ENCODE results near the gene IQSEC3. TPM values are rescaled to one million over a fixed set of nuclear protein-coding genes. Genes with fewer than 3 reads are reported as not detected.
A peak's percentile ranks its signal among the peaks of the same experiment; 100 is the strongest.
"Not testable (repeated sequence)": the region's sequence is repeated elsewhere in the genome, so short reads cannot be mapped to it uniquely, and the experiment has no call there.

IQSEC3 gene
- total RNA-seq, 1 experiment from 2014 or later = not detected

DNA sequence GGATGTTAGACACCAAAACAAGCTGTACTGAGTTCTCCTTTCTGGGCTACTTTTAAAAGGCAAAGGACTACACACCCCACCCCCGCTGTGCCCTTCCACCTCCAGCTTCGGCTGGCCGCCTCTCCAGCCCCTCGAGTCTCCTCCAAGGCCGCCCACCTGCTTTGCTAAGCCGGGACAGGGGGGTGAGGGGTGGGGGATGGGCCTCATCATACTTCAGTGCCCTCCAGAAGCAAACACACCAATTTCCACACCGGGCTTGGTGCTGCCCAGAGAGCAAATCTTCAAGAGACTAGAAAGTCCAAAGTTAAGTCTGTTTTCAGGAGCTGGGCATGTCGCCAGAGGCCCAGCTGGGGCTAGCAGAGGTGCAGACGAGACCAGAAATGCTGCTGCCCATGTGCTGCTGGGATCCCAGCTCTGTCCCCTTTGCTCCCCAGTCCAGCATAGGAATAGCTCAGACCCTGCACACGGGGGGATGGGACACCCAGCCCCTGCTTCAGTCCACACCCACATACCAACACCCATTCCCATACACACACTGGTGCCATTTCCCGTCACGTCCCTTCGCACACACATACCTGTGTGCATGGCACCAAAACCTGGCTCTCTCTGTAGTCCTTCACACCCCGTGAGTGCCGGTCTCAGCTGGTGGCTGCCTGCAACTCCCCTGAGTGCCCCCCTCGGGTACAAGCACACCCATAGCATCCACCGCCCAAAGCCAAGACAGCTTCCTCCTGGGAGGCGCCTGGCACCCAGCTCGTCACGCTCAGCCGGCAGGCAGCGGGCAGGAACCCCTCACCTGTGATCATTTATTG is 146.4 kb downstream of the IQSEC3 start:
- Histone ChIP-seq H3K9me3 (replicated peaks) (no peaks in the 10 kb centered on the region), H3K4me1 (replicated peaks) (no peaks in the 10 kb centered on the region), H3K27me3 (replicated peaks) (peaks cover 60% of the 10 kb centered on the region), H3K4me3 (no peak overlapping the region), H3K27ac (no peak overlapping the region), H3K36me3 (no peaks in the 10 kb centered on the region)
- DNase-seq (ENCODE audit: low read depth in 1 of 2, low spot score in 2 of 2) = no peak

DNA sequence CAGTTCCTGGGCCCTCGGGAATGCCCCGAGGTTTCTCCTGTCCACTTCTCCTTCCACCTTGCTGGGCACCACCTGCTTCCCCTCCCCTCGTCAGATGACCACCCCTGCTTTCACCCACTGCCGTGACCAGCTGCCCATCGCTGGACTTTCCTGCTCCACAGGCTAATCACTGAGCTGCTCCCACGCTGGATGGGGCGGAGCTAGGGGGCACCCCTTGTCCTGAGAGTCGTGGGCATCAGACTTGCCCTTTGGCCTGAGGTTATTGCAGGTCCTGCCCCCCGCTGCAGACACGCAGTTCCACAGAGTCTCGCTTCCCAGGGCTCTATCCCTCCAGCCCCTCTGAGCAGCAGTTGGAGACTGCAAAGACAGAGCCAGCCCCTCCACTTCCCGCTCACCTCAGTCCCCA is 147.0 kb downstream of the IQSEC3 start:
- Histone ChIP-seq H3K27ac (no peak overlapping the region), H3K9me3 (replicated peaks) (no peaks in the 10 kb centered on the region), H3K36me3 (no peaks in the 10 kb centered on the region), H3K4me3 (no peak overlapping the region), H3K27me3 (replicated peaks) (peaks cover 56% of the 10 kb centered on the region), H3K4me1 (replicated peaks) (no peaks in the 10 kb centered on the region)
- no peak for DNase-seq (ENCODE audit: low read depth in 1 of 2, low spot score in 2 of 2)

DNA sequence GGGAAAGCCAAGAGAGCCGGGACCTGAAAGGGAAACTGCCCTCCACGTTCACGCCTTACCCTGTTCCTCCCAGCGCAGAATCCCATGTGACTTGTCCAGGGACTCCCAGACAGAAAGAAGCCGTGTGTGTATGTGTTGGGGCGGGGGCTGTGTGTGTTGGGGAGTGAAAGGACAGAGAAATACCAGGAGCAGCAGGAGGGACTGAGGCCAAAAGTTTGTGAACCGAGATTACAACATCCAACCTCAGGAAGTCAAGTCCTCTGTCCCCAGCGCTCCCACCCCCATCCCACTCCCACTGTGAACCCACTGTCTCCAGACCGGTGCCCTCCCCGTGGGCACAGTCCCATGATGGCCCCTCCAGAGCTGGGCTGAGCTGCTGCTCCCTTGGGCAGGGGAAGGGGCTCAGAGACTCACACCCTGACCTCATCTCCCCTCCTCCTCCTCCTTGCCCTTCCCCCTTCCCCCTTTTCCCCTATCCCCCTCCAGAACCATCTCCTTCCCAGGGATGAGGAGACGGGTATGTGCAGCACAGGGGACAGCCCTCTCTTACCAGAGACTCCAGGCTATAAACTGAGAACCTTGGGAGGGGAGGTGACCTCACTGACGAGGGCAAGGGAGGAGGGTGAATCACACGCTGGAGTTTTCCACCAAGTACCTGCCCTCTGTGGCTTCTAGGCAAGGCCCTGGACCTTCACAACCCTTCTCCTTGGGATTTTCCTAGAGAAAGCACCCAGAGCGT is 147.6 kb downstream of the IQSEC3 start, which contains the start of gene SLC6A12:
Gene SLC6A12, minus strand, starts transcription at position 155 of the 739 bp plus-strand sequence. CDS start 4,171 bp downstream, outside the sequence.
- no peak within 1 kb of the TSS for H3K4me3 ChIP-seq
- peaks cover 54% of the 10 kb centered on the region for H3K27me3 ChIP-seq (replicated peaks)
- DNase-seq (ENCODE audit: low read depth in 1 of 2, low spot score in 2 of 2) = no peak
- no peaks in the 10 kb centered on the region for H3K4me1 ChIP-seq (replicated peaks)
- no peaks in the 10 kb centered on the region for H3K36me3 ChIP-seq
- no peaks in the 10 kb centered on the region for H3K9me3 ChIP-seq (replicated peaks)
- no peak within 1 kb of the TSS for H3K27ac ChIP-seq

DNA sequence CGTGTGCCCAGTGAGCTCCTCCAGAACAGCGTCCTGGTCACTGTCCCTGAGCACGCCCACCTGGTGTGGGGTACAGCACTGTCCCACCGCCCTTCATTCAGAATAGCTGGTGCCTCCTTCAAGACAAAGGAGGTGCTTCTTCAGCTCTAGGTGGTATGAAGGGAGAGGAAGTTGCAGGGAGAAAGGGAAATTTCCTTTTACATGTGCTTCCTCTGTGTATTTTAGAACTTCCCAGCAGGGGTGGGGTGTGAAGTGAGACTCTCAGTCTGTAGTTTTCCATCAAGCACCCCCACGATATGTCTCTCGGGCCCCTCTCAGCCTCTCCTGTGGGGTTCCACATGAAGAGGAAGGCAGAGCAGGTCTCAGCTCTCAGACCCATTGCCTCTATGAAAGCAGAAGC is 148.5 kb downstream of the IQSEC3 start:
- no peaks in the 10 kb centered on the region for H3K36me3 ChIP-seq
- H3K9me3 ChIP-seq (replicated peaks) = 0 out of 2 replicates have a peak, but pooled peaks cover 3% of the 10 kb centered on the region
- no peaks in the 10 kb centered on the region for H3K4me1 ChIP-seq (replicated peaks)
- no peak overlapping the region for H3K27ac ChIP-seq
- no peak for DNase-seq (ENCODE audit: low read depth in 1 of 2, low spot score in 2 of 2)
- H3K27me3 ChIP-seq (replicated peaks) = peaks cover 47% of the 10 kb centered on the region
- H3K4me3 ChIP-seq = no peak overlapping the region

DNA sequence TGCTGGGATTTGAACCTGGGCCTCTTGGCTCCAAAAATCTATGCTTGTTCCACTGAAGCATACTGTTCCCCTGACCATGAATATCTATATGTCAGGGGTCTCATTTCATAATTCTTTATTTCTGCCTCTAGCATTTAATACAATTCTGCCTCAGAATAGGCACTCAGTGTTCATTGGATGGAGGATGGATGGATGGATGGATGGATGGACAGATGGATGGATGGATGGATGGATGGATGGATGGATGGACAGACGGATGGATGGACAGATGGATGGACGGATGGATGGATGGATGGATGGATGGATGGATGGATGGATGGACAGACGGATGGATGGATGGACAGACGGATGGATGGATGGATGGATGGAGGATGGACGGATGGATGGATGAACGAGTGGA is 150.5 kb downstream of the IQSEC3 start:
- H3K36me3 ChIP-seq; H3K9me3 ChIP-seq (replicated peaks); H3K27ac ChIP-seq; H3K4me1 ChIP-seq (replicated peaks); DNase-seq (ENCODE audit: low read depth in 1 of 2, low spot score in 2 of 2); H3K4me3 ChIP-seq: not testable (repeated sequence)
- H3K27me3 ChIP-seq (replicated peaks) = peaks cover 28% of the 10 kb centered on the region

DNA sequence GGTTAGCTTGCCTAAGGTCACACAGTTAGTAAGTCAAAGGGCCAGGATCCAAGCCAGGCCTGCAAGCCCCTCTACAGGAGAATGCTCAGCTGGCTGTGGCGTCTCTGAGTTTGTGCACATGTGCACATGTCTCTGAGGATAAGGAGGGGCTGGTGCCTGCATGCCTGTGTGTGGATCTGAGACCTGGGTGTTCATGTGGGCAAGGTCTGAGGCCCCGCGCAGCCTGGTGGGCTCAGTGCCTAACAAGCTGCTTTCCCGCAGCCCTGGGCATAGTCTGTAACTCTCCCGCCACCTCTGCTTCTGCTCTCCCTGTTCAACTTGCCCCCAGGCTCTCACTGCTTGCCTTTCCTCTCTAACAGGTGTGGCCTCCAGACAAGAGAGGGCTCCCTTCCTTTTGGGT is 151.7 kb downstream of the IQSEC3 start:
- peaks cover 16% of the 10 kb centered on the region for H3K27me3 ChIP-seq (replicated peaks)

DNA sequence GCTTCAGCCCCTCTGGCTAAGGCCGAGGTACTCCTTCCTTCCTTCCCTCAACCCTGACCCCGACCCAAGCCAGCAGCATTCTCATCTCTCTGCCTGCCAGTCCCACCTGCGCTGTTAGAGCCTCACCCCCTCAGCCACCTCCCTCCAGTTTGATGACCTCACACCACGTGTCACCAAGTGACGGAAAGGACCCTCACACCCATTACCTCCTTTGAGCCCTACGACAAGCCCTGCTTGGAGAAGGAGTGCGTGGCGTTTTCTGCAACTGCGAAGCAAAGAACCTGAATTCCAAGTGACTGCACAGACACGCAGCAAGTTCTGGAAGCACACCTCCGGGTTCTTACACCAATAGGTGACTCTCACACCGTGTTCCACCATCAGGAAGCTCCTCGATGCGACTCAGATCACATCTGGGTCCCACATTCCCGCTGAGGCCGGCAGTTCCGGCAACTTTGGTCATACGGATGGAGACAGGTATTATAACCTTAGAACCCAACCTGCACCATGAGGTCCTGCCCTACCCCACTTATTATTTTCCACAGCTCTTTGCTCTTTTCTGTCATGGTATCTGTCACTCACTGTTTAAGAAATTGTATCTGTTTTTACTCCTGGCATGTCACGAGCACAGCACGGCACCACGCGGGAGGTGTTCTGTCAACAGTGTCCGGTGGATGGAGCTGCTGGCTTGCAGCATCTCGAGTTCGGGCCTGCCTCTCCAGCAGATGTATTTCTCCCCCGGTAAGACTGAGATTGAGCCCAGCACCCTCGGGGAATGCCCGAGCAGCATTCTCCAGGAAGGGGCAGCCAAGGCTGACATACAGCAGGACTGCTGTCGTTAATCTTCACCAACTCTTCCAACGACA is 152.4 kb downstream of the IQSEC3 start:
- peaks cover 10% of the 10 kb centered on the region for H3K27me3 ChIP-seq (replicated peaks)
- DNase-seq (ENCODE audit: low read depth in 1 of 2, low spot score in 2 of 2) = no peak

More for the DNA sequence above, 151.7 kb downstream of the IQSEC3 start:
- Histone ChIP-seq H3K36me3 (no peaks in the 10 kb centered on the region), H3K4me1 (replicated peaks) (no peaks in the 10 kb centered on the region), H3K27ac (no peak overlapping the region), H3K4me3 (no peak overlapping the region), H3K9me3 (replicated peaks) (0 out of 2 replicates have a peak, but pooled peaks cover 3% of the 10 kb centered on the region)
- DNase-seq (ENCODE audit: low read depth in 1 of 2, low spot score in 2 of 2) = no peak

DNA sequence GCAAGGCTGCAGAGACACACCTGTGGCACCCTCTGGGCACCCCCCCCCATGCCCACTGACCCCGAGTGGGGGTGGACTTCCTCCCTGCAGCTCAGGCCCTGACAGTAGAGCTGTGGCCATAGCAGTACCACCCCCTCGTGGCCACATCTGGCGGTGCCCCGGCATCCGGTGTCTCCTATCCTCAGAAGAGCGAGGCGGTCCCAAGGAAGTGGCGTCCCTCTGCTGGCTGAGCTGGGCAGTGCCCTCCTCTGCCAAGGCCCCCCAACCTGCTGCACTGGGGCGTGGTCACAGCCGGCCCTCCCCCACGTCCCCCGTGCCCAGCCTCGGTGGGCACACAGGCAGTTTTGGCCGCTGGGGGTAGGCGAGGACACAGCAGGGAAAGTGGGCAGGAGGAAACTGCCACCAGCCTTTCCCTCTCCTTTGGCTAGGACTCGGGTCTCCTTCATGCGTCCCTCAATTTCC is 153.4 kb downstream of the IQSEC3 start:
- DNase-seq (ENCODE audit: low read depth in 1 of 2, low spot score in 2 of 2) = peak; percentile 50 to 77
- Histone ChIP-seq H3K9me3 (replicated peaks) (0 out of 2 replicates have a peak, but pooled peaks cover 3% of the 10 kb centered on the region), H3K4me1 (replicated peaks) (no peaks in the 10 kb centered on the region), H3K27me3 (replicated peaks) (peaks cover 8% of the 10 kb centered on the region; the same call in 1 of the 2 replicates), H3K4me3 (no peak overlapping the region), H3K27ac (no peak overlapping the region), H3K36me3 (no peaks in the 10 kb centered on the region)

More for the DNA sequence above, 152.4 kb downstream of the IQSEC3 start:
- no peak overlapping the region for H3K27ac ChIP-seq
- H3K36me3 ChIP-seq = no peaks in the 10 kb centered on the region
- H3K4me3 ChIP-seq = no peak overlapping the region
- H3K4me1 ChIP-seq (replicated peaks) = no peaks in the 10 kb centered on the region
- 0 out of 2 replicates have a peak, but pooled peaks cover 3% of the 10 kb centered on the region for H3K9me3 ChIP-seq (replicated peaks)

DNA sequence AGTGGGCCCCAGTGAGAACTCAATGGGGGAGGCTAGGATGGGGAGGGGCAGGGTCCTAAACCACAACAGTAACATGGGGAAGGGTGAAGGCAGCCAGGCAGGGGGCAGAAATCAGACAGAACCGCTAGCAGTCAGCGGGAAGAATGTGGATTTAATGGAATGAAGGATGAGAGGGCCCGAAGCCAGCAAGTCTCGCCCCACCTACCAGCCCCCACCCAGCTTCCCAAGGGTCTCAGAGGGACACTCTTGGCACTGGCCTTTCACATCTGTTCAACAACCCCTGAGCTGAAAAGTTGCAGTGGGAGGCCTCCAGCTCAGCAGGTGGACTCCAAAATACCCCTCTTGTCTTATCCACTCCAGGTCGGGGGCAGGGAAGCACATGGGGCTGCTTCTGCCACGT is 153.9 kb downstream of the IQSEC3 start:
- Histone ChIP-seq H3K27me3 (replicated peaks) (peaks cover 5% of the 10 kb centered on the region), H3K4me3 (no peak overlapping the region), H3K36me3 (no peaks in the 10 kb centered on the region), H3K4me1 (replicated peaks) (no peaks in the 10 kb centered on the region), H3K9me3 (replicated peaks) (0 out of 2 replicates have a peak, but pooled peaks cover 3% of the 10 kb centered on the region), H3K27ac (no peak overlapping the region)
- no peak for DNase-seq (ENCODE audit: low read depth in 1 of 2, low spot score in 2 of 2)

DNA sequence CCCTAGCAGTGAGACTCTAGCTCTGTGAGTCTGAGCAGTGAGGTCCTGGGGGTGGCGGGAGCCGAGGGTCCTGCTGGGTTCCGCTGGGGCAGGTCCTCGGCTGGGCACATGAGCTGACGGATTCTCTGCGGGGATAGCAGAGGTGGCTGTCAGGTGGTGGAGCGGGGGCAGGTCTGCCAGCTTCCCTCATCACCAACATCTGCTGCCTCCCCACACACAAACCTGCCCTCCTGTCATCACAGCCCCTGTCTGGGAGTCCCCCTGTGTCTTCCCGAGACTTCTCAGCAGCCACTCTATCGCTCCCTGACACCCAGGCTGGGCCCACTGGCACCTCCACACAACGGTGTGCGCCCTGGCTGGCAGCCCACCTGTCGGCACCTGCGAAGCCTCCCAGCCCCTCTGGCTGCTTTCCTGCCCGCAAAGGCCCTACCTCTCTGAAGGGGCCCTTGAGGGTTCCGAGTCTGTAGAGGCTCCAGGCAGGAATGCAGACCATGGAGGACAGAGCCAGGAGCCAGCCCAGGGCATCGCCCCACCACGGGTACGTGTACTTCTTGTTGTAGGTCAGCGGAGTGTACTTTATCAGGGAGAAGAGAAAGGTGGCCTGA is 154.5 kb downstream of the IQSEC3 start:
- no peak for DNase-seq (ENCODE audit: low read depth in 1 of 2, low spot score in 2 of 2)
- no peak overlapping the region for H3K4me3 ChIP-seq
- H3K27me3 ChIP-seq (replicated peaks) = peaks cover 5% of the 10 kb centered on the region
- no peaks in the 10 kb centered on the region for H3K36me3 ChIP-seq
- 0 out of 2 replicates have a peak, but pooled peaks cover 3% of the 10 kb centered on the region for H3K9me3 ChIP-seq (replicated peaks)
- no peaks in the 10 kb centered on the region for H3K4me1 ChIP-seq (replicated peaks)
- no peak overlapping the region for H3K27ac ChIP-seq

DNA sequence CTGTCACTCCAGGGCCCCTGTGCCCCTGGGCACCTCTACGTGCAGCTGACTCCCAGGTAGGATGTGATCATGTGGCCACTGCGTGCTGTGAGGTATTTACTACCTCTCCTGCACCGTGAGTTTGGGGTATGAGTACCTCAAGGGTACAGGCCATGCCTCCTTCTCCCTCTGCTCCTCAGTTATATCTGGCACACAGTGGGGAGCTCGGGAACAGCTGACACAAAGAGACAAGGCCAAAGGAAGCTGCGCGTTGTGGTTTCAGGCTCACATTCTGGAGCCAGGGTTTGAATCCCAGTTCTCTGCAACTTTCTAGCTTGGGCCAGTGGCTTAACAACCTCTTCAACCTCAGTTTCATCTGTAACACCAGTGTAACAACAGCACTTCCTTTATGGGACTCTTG is 155.2 kb downstream of the IQSEC3 start:
- Histone ChIP-seq H3K36me3 (no peaks in the 10 kb centered on the region), H3K4me1 (replicated peaks) (no peaks in the 10 kb centered on the region), H3K4me3 (no peak overlapping the region), H3K27me3 (replicated peaks) (peaks cover 9% of the 10 kb centered on the region), H3K9me3 (replicated peaks) (0 out of 2 replicates have a peak, but pooled peaks cover 3% of the 10 kb centered on the region), H3K27ac (no peak overlapping the region)
- DNase-seq (ENCODE audit: low read depth in 1 of 2, low spot score in 2 of 2) = no peak

DNA sequence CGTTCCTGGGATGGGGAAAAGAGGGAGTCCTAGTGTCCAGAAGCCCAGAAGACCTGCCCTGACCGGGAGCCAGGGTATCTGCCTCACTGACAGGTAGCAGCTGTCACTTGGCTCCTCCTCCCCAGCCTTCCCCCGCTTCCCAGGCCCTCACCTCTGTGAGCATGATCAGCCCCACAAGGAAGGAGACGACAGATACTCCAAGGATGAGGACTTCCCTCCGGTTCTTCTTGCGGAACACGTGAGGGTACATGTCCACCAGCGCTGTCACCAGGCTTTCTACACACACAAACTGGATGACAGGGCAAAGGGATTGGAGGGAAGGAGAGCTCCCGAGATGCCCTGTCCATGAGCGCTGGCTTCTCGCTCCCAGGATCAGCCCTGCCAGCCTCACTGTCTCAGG is 157.3 kb downstream of the IQSEC3 start:
- peaks cover 29% of the 10 kb centered on the region for H3K27me3 ChIP-seq (replicated peaks)

DNA sequence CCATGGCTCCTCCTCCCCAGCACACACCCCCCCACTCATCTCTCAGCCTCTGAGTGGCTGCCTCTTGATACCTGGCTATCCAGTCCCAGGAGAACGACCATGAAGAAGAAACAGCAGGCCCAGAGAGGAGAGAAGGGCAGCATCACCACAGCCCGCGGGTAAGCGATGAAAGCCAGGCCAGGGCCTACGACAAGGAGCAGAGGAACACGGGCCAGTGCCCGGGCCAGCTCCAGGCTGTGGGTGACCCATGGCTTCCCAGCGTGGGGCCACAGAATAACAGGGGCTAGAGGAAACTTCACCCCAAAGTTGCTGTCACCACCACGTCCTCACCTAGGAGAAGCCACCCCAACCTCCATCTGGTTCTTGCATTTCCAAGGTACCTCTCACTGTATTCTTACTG is 157.8 kb downstream of the IQSEC3 start:
- H3K4me1 ChIP-seq (replicated peaks) = no peaks in the 10 kb centered on the region
- 0 out of 2 replicates have a peak, but pooled peaks cover 3% of the 10 kb centered on the region for H3K9me3 ChIP-seq (replicated peaks)
- peaks cover 34% of the 10 kb centered on the region for H3K27me3 ChIP-seq (replicated peaks)
- no peaks in the 10 kb centered on the region for H3K36me3 ChIP-seq
- no peak overlapping the region for H3K4me3 ChIP-seq
- no peak for DNase-seq (ENCODE audit: low read depth in 1 of 2, low spot score in 2 of 2)
- H3K27ac ChIP-seq = no peak overlapping the region

More for the DNA sequence above, 157.3 kb downstream of the IQSEC3 start:
- Histone ChIP-seq H3K9me3 (replicated peaks) (0 out of 2 replicates have a peak, but pooled peaks cover 3% of the 10 kb centered on the region), H3K27ac (no peak overlapping the region), H3K4me1 (replicated peaks) (no peaks in the 10 kb centered on the region), H3K36me3 (no peaks in the 10 kb centered on the region), H3K4me3 (no peak overlapping the region)
- no peak for DNase-seq (ENCODE audit: low read depth in 1 of 2, low spot score in 2 of 2)
